Progenitor cell of endocrine pancreas (in vitro differentiated cells): ENCODE results near the gene SUPT3H. TPM values are rescaled to one million over a fixed set of nuclear protein-coding genes. Genes with fewer than 3 reads are reported as not detected.

Experiments used
- DNase-seq: peaks from one replicate; pipeline ENCODE4 v3.0.0; 2021; ENCODE audit warnings: low spot score; ENCODE audit not compliant: unreplicated experiment
- H3K27ac Mint-ChIP-seq: 2 replicates; pipeline ENCODE4 v1.8.0; 2021; ENCODE audit warnings: mild to moderate bottlenecking, moderate library complexity, mixed read lengths
- H3K27me3 Mint-ChIP-seq: 2 replicates; pipeline ENCODE4 v1.8.0; 2021; ENCODE audit warnings: mixed read lengths
- H3K36me3 Mint-ChIP-seq: 2 replicates; pipeline ENCODE4 v1.8.0; 2022; ENCODE audit warnings: mixed read lengths; ENCODE audit not compliant: insufficient read depth
- H3K4me1 Mint-ChIP-seq: 2 replicates; pipeline ENCODE4 v1.8.0; 2021; ENCODE audit warnings: low read depth, mixed read lengths
- H3K4me3 Mint-ChIP-seq: 2 replicates; pipeline ENCODE4 v1.8.0; 2021; ENCODE audit warnings: low read depth, mild to moderate bottlenecking, moderate library complexity, mixed read lengths
- H3K9me3 Mint-ChIP-seq: 2 replicates; pipeline ENCODE4 v1.8.0; 2021; ENCODE audit warnings: low read depth, mixed read lengths
- CTCF ChIP-seq: fragments of 200-600 bp; sonication (generic); IDR thresholded peaks from one replicate; pipeline ENCODE4 v1.5.0; 2021; ENCODE audit warnings: antibody characterized with exemption, mild to moderate bottlenecking; ENCODE audit not compliant: unreplicated experiment
- total RNA-seq: library from RNA; stranded (reverse); gene quantifications from 2 replicates; pipeline ENCODE4 v1.2.1, GENCODE V29; 2021

The SUPT3H gene
- total RNA-seq, 1 donor from 2014 or later = 40.5 TPM

GRCh38 chr6:45256697-45257695 lies 120.7 kb downstream of the SUPT3H start:
- peaks cover 33% of the 10 kb centered on the region for H3K4me1 Mint-ChIP-seq
- TF ChIP-seq CTCF = no peak
- DNase-seq = no peak
- peaks cover under 1% of the 10 kb centered on the region for H3K9me3 Mint-ChIP-seq
- peaks cover 2% of the 10 kb centered on the region for H3K36me3 Mint-ChIP-seq
- H3K27ac Mint-ChIP-seq = peak overlapping the region; percentile 49
- no peaks in the 10 kb centered on the region for H3K27me3 Mint-ChIP-seq
- H3K4me3 Mint-ChIP-seq = no peak overlapping the region

- Mint-ChIP-seq H3K4me3 (no peak overlapping the region), H3K4me1 (peaks cover 34% of the 10 kb centered on the region), H3K27me3 (no peaks in the 10 kb centered on the region), H3K9me3 (no peaks in the 10 kb centered on the region), H3K27ac (no peak overlapping the region), H3K36me3 (no peaks in the 10 kb centered on the region)
- TF ChIP-seq CTCF = no peak
- DNase-seq = no peak
Observed at GRCh38 chr6:45255434-45255833, 122.3 kb downstream of the SUPT3H start.

- DNase-seq = no peak
- H3K27ac Mint-ChIP-seq = peak overlapping the region; percentile 91
- no peaks in the 10 kb centered on the region for H3K9me3 Mint-ChIP-seq
- TF ChIP-seq CTCF = no peak
- no peak overlapping the region for H3K4me3 Mint-ChIP-seq
- H3K4me1 Mint-ChIP-seq = peaks cover 32% of the 10 kb centered on the region
- H3K36me3 Mint-ChIP-seq = peaks cover 3% of the 10 kb centered on the region
- no peaks in the 10 kb centered on the region for H3K27me3 Mint-ChIP-seq
Observed at GRCh38 chr6:45254253-45254652, 123.5 kb downstream of the SUPT3H start.

- H3K4me1 Mint-ChIP-seq = peaks cover 30% of the 10 kb centered on the region
- no peak for TF ChIP-seq CTCF
- H3K27me3 Mint-ChIP-seq = no peaks in the 10 kb centered on the region
- DNase-seq = no peak
- no peak overlapping the region for H3K4me3 Mint-ChIP-seq
- H3K27ac Mint-ChIP-seq = no peak overlapping the region
- H3K9me3 Mint-ChIP-seq = no peaks in the 10 kb centered on the region
- peaks cover 4% of the 10 kb centered on the region for H3K36me3 Mint-ChIP-seq
Observed at GRCh38 chr6:45253453-45253852, 124.3 kb downstream of the SUPT3H start.

- H3K4me1 Mint-ChIP-seq = no peaks in the 10 kb centered on the region
- H3K36me3 Mint-ChIP-seq = peaks cover 24% of the 10 kb centered on the region
- H3K9me3 Mint-ChIP-seq = peaks cover 19% of the 10 kb centered on the region
- DNase-seq = no peak
- no peak overlapping the region for H3K27ac Mint-ChIP-seq
- no peak overlapping the region for H3K4me3 Mint-ChIP-seq
- TF ChIP-seq CTCF = no peak
- no peaks in the 10 kb centered on the region for H3K27me3 Mint-ChIP-seq
Observed at GRCh38 chr6:45231660-45232059, 146.1 kb downstream of the SUPT3H start.
